ENCODE data around the gene MED12L. TPM values are rescaled to one million over a fixed set of nuclear protein-coding genes. Genes with fewer than 3 reads are reported as not detected.
A peak's percentile ranks its signal among the peaks of the same experiment; 100 is the strongest.
"Not testable (repeated sequence)": the region's sequence is repeated elsewhere in the genome, so short reads cannot be mapped to it uniquely, and the experiment has no call there.

The MED12L gene
- total RNA-seq, 6 donors from 2014 or later = 0.27 to 1.5 (median 0.31) TPM; not detected in 2

DNA sequence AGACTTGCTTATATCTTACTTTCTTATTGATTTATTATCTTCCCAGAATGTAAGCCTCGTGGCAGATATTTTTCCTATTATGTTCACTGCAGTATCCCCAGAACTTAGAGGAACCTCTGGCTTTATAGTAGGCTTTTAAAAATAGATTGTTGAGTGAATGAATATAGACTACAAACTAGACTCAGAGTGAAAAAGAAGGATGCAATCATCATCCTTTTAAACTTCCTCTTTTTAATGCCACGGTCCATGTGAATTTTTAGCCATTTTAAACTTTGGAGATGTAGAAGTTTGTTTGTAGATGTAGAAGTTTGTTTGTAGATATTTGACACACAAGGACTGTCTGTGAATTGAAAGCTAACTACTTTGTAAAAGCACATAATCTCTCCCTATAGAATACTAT lies 306.3 kb downstream of the MED12L start:
- H3K4me1 ChIP-seq = no peaks in the 10 kb centered on the region
- DNase-seq (no peak), ATAC-seq (ENCODE audit: low FRiP score in 2 of 2) (no peak)
- H3K9me3 ChIP-seq = no peaks in the 10 kb centered on the region
- no peak overlapping the region for H3K27ac ChIP-seq
- TF ChIP-seq, protein P1, sequence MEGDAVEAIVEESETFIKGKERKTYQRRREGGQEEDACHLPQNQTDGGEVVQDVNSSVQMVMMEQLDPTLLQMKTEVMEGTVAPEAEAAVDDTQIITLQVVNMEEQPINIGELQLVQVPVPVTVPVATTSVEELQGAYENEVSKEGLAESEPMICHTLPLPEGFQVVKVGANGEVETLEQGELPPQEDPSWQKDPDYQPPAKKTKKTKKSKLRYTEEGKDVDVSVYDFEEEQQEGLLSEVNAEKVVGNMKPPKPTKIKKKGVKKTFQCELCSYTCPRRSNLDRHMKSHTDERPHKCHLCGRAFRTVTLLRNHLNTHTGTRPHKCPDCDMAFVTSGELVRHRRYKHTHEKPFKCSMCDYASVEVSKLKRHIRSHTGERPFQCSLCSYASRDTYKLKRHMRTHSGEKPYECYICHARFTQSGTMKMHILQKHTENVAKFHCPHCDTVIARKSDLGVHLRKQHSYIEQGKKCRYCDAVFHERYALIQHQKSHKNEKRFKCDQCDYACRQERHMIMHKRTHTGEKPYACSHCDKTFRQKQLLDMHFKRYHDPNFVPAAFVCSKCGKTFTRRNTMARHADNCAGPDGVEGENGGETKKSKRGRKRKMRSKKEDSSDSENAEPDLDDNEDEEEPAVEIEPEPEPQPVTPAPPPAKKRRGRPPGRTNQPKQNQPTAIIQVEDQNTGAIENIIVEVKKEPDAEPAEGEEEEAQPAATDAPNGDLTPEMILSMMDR (IDR thresholded peaks at IDR 0.05) = no peak
- TF ChIP-seq POLR2AphosphoS5 (IDR thresholded peaks at IDR 0.05) = no peak
- no peak for TF ChIP-seq POLR2A (IDR thresholded peaks at IDR 0.05)
- no peak for TF ChIP-seq EP300 (IDR thresholded peaks at IDR 0.05)
- H3K27me3 ChIP-seq = no peaks in the 10 kb centered on the region
- H3K36me3 ChIP-seq = no peaks in the 10 kb centered on the region
- WGBS, 2 donors = 43 to 69% methylated on average over 2 of the region's 2 CpGs
- no peak overlapping the region for H3K4me3 ChIP-seq

DNA sequence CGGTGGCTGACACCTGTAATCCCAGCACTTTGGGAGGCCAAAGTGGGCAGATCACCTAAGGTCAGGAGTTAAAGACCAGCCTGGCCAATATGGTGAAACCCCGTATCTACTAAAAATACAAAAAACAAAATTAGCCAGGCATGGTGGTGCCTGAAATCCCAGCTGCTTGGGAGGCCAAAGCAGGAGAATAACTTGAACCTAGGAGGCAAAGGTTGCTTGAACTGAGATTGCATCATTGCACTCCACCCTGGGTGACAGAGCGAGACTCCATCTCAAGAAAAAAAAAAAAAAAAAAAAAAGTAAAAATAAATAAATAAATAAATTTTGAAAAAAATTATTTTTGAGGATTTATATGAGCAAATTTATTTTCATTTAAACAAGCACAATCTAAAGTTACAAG lies 306.7 kb downstream of the MED12L start:
- H3K9me3 ChIP-seq; ATAC-seq (ENCODE audit: low FRiP score in 2 of 2); H3K4me1 ChIP-seq; H3K36me3 ChIP-seq; H3K27ac ChIP-seq; H3K27me3 ChIP-seq; H3K4me3 ChIP-seq; DNase-seq: not testable (repeated sequence)
- 93 to 95% methylated on average over 3 of the region's 3 CpGs for WGBS, 2 donors

GRCh38 chr3:151393146-151393830 lies 307.8 kb downstream of the MED12L start:
- DNase-seq (no peak), ATAC-seq (ENCODE audit: low FRiP score in 2 of 2) (no peak)
- 59 to 68% methylated on average over 3 of the region's 3 CpGs for WGBS, 2 donors
- TF ChIP-seq POLR2AphosphoS5 (IDR thresholded peaks at IDR 0.05) (no peak), POLR2A (IDR thresholded peaks at IDR 0.05) (no peak), EP300 (IDR thresholded peaks at IDR 0.05) (no peak)
- TF ChIP-seq, protein P1 (IDR thresholded peaks at IDR 0.05) = no peak
- Histone ChIP-seq H3K4me1 (no peaks in the 10 kb centered on the region), H3K9me3 (no peaks in the 10 kb centered on the region), H3K27ac (no peak overlapping the region), H3K4me3 (no peak overlapping the region), H3K36me3 (no peaks in the 10 kb centered on the region), H3K27me3 (no peaks in the 10 kb centered on the region)

- H3K27ac ChIP-seq = no peak overlapping the region
- TF ChIP-seq, protein P1 (IDR thresholded peaks at IDR 0.05) = no peak
- TF ChIP-seq EP300 (IDR thresholded peaks at IDR 0.05) = no peak
- TF ChIP-seq POLR2AphosphoS5 (IDR thresholded peaks at IDR 0.05) = no peak
- TF ChIP-seq POLR2A (IDR thresholded peaks at IDR 0.05) = no peak
- WGBS, 2 donors = 55 to 62% methylated on average over 4 of the region's 4 CpGs
- DNase-seq (no peak), ATAC-seq (ENCODE audit: low FRiP score in 2 of 2) (no peak)
- H3K36me3 ChIP-seq = no peaks in the 10 kb centered on the region
- H3K9me3 ChIP-seq = no peaks in the 10 kb centered on the region
- H3K4me3 ChIP-seq = no peak overlapping the region
- no peaks in the 10 kb centered on the region for H3K4me1 ChIP-seq
- no peaks in the 10 kb centered on the region for H3K27me3 ChIP-seq
Measured at GRCh38 chr3:151393941-151394340, 308.5 kb downstream of the MED12L start.

GRCh38 chr3:151394611-151395010 lies 309.1 kb downstream of the MED12L start:
- H3K4me3 ChIP-seq = no peak overlapping the region
- H3K4me1 ChIP-seq = no peaks in the 10 kb centered on the region
- DNase-seq (peak in 1 of 2 donors; percentile 43), ATAC-seq (ENCODE audit: low FRiP score in 2 of 2) (no peak)
- no peak for TF ChIP-seq POLR2AphosphoS5 (IDR thresholded peaks at IDR 0.05)
- TF ChIP-seq, protein P1 (IDR thresholded peaks at IDR 0.05) = no peak
- no peak for TF ChIP-seq POLR2A (IDR thresholded peaks at IDR 0.05)
- no peak for TF ChIP-seq EP300 (IDR thresholded peaks at IDR 0.05)
- H3K36me3 ChIP-seq = no peaks in the 10 kb centered on the region
- no peak overlapping the region for H3K27ac ChIP-seq
- H3K27me3 ChIP-seq = no peaks in the 10 kb centered on the region
- H3K9me3 ChIP-seq = no peaks in the 10 kb centered on the region
- WGBS, 2 donors = 72 to 92% methylated on average over 8 of the region's 8 CpGs

All from upper lobe of left lung (tissue), 6 donors.